NCI-H2081 treated with DMSO at 0.1 percent for 48 hours (cell line): ENCODE data around the gene ATP8B2.
A peak's percentile ranks its signal among the peaks of the same experiment; 100 is the strongest.
"Not testable (repeated sequence)": the region's sequence is repeated elsewhere in the genome, so short reads cannot be mapped to it uniquely, and the experiment has no call there.

ENCODE experiments used
- DNase-seq: peaks from one replicate; lab custom pipeline; 2025; lab: John Stamatoyannopoulos, UW

Gene ATP8B2

GRCh38 chr1:154323493-154323892 is 1.8 kb upstream of the ATP8B2 start:
- DNase-seq: no peak

GRCh38 chr1:154324241-154324640 is 1.1 kb upstream of the ATP8B2 start:
- DNase-seq: no peak

DNA sequence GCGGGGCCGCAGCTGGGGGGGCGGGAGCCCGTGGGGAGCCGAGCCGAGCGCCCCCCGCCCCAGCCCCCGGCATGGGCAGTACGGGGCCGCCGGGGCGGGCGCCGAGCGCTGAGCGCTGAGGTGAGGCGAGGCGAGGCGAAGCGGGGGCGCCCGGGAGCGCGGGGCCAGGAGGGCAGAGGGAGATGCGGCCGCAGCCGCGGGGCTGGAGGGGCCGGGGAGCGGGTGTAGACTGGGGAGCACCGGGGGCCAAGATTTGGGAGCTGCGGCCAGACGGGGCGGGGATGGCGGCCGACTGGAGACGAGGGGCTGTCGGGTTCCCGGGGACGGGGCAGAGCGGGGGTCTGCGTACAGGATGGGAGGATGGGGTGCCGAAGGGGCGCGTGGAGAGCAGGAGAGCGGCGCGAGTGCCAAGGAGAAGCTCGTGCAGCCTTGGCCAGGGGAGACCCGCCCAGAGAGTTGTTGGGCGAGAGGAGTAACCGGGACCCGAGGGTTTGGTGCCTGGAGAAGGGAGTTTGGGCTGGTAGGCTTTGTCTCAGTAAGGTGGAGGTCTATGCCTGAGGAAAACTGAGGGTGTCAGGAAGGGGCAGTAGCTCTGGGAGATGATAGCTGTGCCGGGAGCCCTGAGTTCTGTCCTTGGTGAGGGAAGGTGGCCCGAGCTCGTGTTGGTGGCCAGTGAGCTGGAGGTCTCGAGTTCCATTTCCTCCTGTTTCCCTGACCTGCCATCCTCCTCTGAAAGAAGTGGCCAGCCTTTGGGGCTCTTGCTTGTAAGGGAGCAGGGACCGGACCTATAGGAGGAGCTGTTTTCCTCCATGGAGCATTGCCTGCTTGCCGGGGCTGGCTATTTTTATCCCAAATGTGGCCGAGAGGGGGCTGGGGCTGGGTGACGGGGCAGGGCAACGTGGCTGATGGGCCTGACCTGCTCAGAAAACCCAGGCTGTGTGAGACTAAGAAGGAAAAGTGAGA is 539 bp downstream of the ATP8B2 start:
- DNase-seq: no peak

DNA sequence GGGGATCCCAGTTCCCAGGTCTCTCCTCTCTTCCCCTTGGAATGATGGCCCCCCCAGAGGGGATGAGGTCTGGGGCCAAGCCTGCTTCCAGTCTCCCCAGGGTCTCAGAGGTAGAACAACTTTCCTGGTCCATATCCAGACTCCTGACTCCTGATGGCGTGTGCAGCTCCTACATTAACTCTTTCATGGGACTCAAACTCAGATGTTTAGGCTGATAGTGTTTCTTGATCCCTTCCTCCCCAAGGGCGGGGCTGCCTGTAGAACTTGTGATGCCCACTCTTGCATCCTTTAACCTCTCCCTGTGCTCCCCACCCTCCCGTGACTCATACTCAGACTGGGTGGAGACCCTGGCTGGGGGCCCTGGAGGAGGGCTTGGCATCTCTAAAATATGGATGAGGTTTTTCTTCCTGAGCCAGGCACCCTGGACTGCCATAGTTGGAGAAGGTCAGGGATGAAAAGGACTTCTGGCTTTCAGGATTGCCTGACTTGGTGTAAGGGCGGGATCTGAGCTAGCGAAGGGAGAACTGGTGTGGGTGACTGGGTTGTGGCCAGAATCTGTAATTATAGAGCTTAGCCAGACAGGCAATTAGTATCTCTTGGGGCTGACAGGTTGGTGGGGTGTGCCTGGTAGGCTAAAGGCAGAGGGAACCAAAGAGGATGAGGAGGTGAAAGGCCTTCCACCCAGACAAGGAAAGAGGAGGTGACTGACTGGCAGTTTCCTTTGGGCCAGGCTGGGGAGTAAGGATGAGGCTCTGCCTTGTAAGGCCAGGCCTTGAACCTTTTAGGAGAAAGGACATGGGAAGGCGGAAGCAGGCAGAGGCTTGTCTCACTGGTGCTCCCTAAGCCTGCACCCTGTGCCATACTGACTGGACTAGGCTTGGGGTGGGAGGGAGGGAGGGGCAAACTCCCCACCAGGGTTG is 1.5 kb downstream of the ATP8B2 start:
- no peak for DNase-seq

DNA sequence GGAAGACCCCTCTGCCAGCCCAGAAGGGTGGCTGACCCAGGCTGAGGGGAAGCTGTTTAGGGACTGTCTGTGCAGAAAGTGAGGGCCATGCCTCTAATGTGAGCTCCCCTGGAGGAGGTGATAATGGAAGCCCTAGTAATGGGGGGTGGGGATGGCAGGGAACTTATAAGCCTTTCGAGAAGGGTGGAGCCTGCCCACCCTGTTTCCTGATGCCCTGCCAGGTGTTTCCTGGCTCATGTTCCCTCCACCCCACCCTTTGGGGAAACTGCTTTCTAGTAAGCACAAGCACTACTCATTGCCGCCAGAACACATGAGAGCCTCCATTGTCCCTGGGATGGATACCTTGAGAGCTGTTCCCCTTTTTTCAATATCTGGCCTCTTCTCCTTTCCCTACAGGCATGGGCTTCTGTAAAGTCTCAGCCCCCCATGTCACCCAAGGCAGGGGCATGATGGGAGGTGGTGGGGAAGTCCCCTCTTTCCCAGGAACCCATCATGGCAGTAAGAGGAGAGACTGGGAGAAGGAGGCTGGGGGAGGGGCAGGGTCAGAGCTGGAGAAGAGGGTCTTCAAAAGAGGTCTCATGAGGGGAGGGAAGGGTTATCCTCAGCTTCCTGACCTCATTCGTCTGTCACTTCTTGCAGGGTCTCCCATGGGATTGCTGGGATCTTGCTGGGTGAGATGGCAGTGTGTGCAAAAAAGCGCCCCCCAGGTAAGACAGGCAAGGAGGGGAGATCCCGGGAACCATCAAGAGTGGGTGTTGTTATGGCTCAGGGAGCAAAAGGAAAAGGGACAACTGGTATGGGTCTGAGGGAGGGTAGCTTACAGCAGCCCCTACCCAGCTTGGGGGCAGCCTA is 2.4 kb downstream of the ATP8B2 start:
- DNase-seq: no peak

GRCh38 chr1:154328318-154329151 is 3.2 kb downstream of the ATP8B2 start:
- peak; percentile 14 for DNase-seq

DNA sequence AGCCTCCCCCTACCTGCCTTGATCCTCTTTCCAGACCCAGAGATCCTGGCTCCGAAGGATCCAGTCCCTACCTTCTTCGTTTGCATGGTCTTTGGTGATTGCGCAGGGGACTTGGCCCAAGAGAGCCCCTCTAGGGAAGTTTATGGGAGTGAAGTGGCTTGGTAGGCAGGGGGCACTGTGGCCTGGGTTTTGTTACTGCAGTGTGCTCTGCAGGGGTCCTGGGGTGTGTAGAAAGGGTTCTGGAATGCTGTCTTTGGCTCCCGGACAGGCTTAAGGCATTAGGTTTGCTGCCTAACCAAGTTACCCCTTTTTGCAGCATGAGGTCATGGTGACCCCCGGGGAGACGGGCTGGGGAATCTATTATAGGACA is 3.8 kb downstream of the ATP8B2 start:
- DNase-seq: no peak

DNA sequence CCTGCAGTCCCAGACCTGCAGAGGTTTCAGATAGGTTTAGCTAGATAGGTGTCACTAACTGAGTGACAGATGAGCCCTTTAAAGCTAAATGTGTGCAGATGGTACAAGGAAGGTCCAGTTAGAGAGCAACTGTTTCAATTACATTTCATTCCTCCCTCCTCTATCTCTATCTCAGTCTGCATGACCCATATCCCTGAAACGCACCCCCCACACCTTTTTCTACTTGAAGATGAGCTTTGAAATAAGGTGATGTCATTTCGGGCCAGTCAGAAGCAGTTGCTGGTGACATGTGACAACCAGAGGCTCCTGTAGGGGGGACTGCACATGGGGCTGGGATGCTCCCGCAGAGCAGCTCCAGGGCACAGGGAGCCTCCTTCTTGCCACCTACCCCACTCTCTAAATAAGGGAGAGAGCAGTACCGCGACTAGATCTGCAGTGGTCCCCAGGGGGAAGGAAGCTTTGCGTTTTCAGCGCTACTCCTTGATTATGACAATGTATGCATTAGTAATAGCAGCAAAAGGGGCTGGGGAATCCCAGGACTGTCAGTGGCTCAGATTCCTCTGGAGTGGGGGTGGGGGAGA is 4.3 kb downstream of the ATP8B2 start:
- no peak for DNase-seq

DNA sequence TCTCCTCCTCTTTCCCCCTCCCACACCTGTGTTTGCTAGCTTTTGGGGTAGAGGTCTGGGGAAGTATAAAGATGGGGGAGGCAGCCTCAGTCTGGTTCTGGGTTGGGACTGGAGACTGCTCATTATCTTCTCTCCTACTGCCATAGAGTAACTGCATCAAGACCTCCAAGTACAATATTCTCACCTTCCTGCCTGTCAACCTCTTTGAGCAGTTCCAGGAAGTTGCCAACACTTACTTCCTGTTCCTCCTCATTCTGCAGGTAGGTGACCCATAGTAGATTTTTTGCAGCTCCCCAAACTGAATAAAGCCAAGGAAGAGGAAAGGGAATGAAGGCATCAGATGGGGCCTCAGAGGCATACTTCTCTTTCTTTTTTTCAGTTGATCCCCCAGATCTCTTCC is 5.3 kb downstream of the ATP8B2 start:
- DNase-seq: no peak

DNA sequence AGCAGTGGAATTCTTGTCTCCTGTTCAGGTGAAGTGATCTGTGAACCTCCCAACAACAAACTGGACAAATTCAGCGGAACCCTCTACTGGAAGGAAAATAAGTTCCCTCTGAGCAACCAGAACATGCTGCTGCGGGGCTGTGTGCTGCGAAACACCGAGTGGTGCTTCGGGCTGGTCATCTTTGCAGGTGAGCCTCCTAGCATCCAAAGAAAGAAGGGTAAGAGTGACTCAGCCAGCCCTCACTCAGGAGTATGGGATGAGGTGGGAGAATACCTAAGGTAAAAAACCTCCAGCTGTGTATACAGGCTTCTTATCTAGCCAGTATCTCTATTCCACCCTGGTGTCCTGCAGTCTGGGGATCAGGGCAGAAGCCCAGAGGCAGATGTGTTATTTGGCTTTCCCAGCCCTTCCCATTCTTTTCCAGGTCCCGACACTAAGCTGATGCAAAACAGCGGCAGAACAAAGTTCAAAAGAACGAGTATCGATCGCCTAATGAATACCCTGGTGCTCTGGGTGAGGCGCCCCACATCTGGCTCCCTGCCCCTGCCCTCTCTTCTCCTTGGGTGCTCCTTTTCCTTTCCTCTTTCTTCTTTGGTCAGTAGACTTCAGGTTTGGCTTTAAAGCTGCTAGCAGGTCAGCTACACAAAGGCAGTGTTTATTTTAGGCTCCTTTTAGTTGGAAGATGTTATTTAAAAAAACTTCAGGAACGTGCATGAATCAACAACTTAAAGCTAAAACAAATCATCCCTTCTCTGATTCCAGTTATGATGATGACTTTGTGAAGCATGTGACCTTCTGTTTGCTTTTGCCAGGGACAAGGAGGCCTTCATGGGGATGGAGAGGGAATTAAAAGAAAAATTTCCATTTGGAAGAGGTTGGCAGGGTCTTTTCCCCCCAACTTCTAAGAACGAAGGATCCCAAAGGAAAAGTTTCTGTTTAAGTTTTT is 9.0 kb downstream of the ATP8B2 start:
- no peak for DNase-seq

DNA sequence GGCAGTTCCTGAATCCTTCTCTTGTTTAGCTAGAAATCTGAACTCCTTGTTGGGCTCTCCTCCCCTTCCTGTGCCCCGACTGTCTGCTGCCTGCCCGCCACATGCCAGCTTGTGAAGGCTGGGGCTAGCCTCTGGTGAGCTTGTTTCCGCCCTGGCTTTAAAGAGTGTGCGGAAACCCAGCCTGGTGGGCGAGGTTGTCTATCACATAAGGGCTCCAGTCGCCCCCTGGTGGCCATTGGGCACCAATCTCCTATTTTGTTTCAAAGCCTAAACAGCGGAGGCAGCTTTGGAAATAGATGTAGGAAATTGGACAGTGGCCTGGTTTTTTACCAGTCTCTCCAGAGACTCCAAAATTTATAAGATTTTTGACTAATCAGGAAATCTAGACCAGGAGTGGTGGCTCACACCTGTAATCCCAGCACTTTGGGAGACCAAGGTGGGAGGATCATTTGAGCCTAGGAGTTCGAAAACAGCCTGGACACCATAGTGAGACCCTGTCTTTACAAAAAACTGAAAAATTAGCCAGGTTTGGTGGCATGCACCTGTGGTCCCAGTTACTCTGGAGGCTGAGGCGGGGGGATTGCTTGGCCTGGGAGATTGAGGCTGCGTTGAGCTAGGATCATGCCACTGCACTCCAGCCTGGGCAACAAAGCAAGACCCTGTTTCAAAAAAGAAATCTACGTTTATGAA is 9.8 kb downstream of the ATP8B2 start:
- DNase-seq: peak; percentile 31

- no peak for DNase-seq
Measured at GRCh38 chr1:154337253-154337894, 12.0 kb downstream of the ATP8B2 start.

DNA sequence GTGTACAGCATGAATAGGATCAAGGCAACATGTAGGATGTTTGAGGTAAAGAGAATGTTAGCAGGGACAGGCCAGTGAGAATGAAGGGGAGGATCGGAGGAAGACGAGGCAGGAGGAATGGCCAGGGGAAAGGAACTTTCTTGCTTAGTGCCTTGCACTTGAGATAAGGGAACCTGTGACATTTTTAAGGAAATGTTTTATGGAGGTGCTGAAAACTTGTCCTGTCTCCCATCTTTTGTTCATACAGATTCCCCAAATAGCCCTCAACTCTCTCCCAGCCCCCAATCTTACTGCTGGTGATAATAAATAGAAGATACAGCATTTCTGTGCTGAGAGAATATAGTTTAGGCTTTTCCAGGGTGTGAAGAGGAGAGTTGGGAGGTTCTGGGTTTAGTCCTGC is 13.6 kb downstream of the ATP8B2 start:
- DNase-seq: no peak

DNA sequence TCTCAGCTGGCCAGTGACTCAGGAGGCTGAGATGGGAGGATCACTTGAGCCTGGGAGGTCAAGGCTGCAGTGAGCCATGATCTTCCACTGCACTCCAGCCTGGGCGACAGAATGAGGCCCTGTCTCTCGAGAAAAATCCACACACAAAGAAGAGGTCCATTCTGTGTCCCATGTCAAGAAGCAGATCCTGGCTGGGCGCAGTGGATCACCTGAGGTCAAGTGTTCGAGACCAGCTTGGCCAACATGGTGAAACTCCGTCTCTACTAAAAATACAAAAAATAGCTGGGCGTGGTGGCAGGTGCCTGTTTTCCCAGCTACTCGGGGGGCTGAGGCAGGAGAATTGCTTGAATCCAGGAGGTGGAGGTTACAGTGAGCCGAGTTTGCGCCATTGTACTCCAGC is 16.0 kb downstream of the ATP8B2 start:
- not testable (repeated sequence) for DNase-seq

GRCh38 chr1:154342132-154342531 is 16.8 kb downstream of the ATP8B2 start:
- DNase-seq: no peak

GRCh38 chr1:154342836-154343472 is 17.6 kb downstream of the ATP8B2 start:
- DNase-seq: no peak

DNA sequence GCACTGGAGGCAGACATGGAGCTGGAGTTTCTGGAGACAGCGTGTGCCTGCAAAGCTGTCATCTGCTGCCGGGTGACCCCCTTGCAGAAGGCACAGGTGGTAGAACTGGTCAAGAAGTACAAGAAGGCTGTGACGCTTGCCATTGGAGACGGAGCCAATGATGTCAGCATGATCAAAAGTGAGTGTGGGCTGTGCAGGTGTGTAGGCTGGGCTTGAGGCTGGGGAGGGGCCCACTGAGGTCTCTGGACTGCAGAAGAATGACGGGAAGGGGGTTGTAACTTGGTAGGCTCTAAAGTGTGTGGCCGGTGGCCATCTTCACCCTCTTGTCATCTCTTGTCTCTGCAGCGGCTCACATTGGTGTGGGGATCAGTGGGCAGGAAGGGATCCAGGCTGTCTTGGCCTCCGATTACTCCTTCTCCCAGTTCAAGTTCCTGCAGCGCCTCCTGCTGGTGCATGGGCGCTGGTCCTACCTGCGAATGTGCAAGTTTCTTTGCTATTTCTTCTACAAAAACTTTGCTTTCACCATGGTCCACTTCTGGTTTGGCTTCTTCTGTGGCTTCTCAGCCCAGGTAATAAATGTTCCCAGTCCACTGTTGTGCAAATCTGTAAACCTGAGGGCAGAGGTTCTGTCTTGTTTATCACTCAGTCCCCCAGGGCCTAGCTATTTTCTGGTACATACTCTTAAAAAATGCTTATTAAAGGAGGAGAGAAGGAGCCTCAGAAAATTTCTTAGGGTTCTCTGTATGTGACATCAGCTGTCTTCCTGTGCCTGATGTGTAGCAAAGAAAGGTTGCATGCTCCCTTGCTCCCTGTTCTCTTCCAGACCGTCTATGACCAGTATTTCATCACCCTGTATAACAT is 19.9 kb downstream of the ATP8B2 start:
- DNase-seq: no peak
